Activated CD4-positive, alpha-beta T cell treated with anti-CD3 and anti-CD28 coated beads, Interleukin-2, amount 50 U/mL, for 1 hour (primary cell): Measurements from ENCODE around the gene FAM174C.

ENCODE experiments used
- DNase-seq: peaks from one replicate; pipeline ENCODE4 v3.0.0-alpha.2; 2020

FAM174C gene

DNA sequence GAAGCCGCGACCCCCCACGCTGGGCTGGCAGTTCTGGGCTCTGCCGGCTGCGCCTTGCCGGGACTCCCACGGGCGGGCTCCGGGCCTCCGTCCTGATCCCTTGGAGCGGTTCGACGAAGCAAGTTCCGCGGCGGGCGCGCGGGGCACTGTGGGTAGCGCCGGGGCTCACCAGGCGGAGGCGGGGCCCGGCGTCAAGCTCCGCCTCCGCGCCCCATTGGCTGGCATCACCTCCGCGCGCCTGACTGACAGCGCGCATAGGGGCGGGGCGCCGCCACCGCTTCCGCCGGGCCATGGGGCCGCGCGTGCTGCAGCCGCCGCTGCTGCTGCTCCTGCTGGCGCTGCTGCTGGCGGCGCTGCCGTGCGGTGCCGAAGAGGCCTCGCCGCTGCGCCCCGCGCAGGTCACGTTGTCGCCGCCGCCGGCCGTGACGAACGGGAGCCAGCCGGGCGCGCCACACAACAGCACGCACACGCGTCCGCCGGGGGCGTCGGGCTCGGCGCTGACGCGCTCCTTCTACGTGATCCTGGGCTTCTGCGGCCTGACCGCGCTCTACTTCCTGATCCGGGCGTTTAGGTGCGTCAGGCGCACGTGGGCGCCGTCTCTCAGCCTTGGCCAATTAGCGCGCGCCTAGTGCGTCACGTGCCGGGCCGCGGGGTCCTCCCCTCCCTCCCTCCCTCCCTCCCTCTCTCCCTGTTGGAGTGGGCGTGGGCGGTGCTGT lies at the start of gene FAM174C:
TSS of gene FAM174C (plus strand) at position 271 of the 716 bp plus-strand sequence. CDS start at position 291, 20 bp downstream.
- DNase-seq: peak; percentile 92

DNA sequence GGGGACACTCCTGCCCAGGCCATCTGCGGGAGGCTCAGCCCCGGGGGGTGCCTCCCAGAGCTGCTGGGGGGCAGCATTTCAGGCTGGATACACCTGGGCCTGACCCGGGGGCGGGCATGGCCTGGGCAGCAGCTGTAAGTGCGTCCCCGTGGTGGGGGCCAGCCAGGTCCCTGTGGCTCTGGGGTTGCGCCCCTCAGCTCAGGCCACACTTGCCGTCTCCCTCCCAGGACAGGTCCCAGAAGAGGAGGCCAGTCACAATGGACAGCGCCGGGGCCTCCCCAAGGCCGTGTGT lies 49.2 kb upstream of the FAM174C start:
- DNase-seq: no peak

DNA sequence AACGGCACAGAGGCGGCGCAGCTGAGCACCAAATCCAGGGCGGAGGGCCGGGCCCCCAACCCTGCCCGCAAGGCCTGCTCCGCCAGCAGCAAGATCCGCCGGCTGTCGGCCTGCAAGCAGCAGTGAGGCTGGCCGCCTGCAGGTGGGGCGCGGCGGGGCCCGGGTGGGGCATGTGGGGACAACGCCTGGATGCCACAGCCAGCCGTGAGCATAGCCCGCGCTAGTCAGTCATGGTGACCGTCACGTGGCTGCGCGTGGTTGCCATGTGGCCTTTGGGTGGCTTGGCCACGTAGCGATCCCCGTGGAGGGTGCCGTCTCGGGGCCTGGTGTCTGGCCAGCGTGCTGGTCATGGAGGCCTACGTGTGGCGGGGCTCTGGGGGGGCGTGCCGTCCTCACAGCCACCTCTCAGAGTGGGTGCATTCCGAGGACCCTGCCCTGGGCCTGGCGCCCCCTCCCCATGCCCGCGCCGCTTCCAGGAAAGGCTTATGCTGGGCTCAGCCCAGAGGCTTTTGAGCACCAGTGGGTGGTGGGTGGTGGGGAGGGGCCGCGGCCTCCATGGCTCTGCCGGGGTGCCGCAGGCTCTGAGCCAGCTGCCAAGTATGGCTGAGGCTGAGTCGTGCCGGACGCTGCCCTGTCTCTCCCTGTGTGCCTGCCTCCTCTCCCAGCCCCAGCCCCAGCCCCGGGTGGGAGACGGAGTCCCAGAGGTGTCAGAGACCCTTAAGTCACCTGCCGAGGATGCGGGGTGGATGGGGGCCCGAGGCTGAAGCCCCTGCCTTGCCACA lies 48.6 kb upstream of the FAM174C start:
- DNase-seq: no peak

DNA sequence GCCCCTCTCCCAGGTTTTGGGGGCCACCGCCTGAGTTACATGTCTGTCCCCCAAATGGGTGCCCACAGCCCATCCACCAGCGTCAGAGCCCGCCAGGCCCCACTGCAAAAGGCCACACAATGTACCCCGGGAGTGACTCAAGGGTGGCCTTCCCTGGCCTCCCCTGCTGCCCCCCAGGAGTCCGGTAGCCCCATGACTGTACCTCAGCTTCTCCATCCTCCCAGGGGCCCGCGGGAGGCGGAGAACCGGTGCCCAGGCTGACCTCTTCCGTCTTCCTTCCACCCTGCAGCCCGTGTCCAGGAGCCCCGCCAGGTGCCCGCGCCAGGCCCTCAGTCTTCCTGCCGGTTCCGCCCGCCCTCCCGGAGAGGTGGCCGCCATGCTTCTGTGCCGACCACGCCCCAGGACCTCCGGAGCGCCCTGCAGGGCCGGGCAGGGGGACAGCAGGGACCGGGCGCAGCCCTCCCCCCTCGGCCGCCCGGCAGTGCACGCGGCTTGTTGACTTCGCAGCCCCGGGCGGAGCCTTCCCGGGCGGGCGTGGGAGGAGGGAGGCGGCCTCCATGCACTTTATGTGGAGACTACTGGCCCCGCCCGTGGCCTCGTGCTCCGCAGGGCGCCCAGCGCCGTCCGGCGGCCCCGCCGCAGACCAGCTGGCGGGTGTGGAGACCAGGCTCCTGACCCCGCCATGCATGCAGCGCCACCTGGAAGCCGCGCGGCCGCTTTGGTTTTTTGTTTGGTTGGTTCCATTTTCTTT lies 47.9 kb upstream of the FAM174C start:
- DNase-seq: no peak

DNA sequence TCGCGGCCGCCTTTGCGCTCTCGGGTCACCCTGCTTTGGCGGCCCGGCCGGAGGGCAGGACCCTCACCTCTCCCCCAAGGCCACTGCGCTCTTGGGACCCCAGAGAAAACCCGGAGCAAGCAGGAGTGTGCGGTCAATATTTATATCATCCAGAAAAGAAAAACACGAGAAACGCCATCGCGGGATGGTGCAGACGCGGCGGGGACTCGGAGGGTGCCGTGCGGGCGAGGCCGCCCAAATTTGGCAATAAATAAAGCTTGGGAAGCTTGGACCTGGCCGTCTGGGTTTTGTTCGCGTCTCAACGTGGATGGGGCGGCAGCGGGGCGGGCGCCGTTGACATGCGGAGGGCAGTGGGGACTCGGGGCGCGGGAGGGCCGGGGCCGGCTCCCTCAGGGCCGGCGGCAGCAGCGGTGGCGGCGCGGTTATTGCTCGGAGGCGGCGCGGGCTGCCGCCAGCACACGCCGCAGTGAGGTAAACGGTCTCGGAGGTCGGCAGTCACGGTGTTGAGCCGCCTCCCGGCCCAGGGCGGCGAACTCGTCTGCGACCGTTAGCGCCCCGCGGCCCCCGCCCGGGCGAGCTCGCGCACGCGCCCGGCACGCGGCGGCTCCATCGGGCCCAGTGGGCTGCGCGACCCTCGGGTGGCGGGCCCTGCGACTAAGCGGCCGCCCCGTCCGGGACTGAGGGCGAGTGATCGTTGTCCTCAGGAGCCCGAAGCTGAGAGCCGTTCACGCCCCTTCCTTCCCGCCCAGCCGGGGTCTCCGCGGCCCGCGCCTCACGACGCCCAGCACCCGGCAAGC lies 47.0 kb upstream of the FAM174C start:
- no peak for DNase-seq

DNA sequence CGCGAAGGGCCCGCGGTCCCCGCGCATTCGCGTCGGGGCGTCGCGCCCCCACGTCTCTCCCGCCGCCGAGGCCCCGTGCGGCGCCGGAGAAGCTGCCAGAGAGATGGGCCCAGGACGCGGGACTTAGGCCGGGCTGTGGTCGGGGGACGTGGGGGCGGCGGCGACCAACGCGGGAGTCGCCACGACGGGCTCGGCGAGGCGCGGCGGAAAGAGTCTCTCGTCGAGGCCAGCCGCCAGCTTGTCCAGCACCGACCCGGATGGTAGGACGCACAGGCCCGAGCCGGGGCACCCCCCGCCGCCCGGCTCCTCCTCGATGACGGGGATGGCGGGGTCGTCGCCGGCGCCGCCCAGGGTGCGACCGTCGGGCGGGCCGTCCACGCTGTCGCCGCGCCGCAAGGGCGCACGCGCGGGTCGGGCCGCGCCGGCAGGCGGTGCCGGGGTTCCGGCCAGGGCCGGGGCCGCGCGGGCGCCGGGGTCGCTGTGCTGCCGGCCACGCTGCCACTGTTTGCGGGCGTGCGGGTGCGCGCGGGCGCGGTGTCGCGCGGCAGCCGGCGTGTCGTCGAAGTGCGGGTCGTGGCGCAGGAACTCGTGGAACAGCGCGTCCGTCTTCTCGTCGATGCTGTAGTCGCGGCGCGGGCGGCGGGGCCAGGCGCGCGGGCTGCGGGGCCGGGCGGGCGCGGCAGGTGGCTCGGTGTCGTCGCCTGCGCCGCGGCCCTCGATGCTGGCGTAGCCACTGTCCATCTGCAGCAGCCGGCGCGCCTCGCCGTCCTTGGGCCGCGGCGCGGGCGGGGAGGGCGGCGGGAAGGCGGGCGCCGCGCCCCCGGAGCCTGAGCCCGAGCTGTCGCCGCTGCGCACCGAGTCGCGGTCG lies 46.0 kb upstream of the FAM174C start:
- no peak for DNase-seq

DNA sequence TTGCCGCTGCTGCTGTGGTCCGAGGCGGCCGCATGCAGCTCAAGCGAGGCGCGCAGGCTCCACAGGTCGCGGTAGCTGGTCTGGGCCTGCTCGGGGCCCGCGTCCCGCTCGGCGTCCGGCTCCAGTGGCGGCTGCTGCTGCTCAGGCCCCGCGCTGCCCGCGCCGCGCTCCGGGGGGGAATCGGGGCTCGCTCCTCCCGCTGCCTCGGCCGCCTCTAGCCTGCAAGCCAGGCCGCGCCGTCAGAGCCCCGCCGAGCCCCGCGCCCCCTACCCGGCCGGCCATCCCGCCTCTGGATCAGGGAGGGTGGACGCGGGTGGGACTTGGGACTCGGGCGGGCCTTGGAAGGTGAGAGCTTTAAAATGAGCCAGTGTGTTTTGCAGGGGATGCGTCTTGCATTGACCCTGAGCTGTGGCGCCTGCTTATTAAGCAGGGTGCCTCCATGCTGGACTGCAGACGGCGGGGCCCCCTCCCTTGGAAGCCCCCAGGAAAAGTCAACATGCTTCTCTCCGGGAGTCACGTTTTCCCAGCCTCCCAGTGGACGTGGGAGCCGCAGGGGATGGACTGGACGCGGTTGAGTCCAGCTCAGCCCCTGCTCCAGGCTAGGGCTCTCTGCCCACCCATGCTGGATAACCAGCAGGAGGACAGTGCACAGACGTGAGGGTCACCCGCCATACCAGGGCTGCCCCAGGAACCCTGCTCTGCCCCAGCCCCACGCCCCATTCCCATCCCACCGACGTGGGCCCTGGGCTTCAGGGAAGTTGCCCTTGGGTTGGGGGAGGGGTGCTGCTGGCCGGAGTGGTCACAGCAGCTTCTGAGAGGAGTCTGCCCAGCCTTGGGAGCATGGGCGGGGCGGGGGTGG lies 45.2 kb upstream of the FAM174C start:
- no peak for DNase-seq

DNA sequence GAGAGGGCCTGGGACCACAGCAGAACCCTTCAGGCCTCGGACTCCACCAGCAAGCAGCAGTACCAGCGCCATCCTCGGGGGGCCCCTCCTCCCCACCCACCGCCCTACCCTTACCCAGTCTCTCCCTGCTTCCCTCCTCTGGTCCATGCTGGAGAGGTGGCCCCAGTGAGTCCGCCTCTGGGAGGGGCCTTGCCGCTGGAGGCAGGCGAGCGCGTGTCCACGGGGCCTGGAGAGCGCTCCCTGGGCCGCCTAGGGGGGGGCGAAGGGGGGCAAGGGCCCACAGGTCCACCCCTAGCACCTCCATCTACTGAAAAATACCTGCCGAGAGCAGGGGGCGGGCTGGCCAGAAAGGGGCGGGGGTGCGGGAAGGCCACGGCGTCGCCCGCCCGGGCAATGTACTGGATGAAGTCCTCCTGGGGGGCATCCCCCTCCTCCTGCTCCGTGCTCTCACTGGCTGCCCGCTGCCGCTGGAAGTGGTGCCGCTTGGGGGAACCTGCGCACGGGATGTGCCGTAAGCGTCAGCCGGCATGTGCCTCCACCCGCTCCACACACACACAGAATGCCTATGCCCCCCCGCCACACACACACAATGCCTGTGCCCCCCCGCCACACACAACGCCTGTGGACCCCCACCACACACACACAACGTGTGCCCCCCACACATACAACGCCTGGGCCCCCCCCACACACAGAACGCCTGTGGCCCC lies 44.4 kb upstream of the FAM174C start:
- no peak for DNase-seq

DNA sequence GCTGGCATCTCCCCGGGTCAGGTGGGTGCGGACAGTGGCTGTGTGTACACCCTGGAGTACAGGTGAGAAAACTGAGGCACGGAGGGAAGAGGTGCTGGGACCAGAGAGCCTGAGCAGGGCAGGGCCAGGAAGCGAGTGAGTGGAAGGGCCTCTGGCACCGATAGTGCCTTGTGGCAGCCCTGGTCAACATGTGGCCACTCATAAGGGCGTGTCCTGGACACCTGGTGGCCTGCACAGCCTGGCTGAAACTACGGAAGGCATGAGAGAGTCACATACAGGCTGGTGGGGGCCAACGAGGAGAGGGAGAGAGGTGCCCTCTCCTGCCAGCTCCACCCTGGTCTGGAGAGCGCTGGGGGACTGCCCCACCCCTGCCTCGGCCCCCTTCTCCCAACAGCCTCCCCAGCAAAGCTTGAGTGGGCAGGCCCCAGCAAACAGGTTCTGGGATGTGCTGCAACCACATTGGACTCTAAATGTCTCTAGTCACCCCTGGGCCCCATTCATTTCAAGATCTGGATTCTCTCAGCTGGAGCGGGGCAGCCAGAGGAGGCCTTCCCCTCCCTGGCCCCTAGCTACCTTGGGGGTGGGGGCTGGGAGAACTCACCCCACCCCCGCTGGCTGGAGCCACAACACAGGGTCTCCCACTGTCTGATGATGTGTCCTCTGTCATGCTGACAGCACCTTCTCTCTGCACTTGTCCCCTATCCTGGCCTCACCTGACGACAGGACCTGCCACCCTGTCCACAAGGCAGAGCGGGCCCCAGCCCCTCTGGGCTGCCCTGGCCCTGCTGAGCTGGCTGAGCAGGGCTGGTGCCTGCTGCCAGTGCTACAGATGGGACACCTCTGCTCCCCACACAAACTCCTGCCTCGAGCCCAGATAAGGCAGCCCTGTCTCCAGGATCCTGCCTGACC lies 43.3 kb upstream of the FAM174C start:
- no peak for DNase-seq

DNA sequence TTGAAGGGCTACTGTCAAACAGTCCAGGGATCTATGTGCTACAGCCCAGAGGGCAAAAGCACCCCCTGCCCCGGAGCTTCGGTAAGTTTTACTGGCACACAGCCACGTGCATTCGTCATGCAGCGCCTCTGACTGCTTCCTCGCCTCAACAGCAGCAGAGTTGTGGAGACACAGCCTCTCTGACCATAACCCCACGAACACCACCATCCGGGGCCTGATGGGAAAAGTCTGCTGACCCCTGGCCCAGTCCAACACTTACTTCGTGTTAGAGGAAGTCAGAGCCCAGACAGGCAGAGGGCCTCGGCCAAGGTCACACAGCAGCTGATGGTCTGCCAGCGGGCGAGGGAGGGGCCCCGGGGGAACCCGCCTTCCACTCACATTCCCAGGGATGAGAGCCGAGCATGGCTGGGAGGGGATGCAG lies 42.7 kb upstream of the FAM174C start:
- DNase-seq: no peak

DNA sequence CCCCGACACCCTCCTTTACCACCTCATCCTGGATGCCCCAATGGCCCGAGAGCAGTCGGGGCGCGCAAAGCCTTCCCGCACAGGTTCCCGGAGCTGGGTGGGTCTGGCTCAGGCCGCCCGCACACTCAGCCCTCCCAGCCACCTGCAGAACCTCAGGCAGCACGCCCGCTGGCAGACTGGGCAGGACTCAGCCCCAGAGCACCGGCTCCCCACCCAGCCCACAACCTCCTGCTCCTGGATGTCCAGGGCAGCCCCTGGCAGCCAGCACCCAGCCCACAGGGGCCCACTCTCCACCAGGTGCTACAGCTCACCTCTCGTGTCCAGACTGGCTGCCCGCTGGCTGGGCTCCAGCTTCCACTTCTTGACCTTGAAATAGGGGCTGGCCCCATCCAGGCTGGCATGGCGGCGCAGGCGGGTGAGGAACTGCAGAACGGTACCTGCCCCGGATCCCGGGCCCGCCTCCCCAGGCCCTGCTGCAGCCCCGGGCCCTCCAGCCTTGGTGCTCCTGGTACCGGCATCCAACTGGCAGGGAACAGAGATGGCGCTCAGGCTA lies 42.1 kb upstream of the FAM174C start:
- no peak for DNase-seq

DNA sequence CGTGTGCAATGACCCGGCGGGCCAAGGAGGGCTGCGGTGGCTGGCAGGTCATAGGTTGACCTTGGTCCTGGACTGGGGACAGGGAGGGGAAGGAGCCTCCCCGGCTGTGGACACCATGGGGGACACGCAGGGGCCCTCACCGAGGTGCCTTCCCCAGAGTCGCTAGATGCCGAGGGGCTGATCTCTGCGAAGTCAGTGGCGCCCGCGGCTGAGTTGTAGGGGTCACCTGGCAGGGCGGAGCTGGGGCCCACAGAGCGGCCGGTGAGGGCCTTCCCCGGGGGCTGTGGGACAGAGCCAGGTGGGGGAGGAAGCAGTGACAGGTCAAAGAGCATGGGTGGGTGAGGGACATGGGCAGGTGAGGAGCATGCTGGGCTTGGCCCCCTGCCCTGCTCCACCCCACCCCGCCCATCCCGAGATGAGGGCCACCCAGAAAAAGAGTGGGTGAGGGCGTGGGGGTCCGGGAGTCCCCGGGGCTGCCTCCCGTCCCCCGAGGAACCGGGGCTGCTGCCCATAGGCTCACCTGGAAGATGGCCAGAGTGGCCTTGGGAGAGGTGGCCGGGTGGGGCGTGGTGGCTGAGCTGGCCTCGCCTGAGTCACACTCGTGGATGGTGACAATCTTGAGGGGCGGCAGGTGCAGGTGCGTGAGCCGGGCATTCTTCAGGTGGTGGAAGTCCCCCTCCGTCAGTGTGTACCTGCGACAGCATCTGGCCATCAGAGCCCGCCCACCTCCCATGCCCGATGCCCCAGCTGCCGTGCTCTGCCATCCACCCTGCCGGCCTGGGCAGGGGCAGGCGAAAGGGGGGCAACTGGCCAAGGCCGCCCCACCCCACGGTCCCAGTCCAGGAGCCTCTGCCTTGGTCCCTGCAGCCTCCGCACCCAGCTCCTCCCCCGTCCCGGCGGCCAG lies 41.0 kb upstream of the FAM174C start:
- no peak for DNase-seq

DNA sequence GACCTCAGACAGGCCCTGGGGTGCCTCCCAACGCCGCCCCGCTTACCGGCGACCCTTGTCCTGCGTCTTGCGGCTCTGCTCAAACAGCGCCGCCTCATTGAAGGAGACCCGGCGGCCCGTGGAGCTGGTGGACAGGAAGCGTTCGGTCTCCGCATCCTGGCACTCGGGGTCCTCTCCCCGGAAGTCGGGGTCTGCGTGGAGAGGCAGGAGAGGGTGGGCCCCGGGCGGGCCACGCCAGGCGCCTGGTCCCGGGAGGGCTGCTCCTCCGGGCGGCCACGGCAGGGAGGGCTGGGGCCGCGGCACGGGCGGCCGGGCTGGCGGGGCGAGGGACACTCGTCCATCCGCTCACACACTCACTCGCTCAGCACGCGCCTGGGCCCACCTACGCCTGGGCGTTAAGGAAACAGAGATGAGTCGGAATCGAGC lies 40.4 kb upstream of the FAM174C start:
- DNase-seq: no peak

DNA sequence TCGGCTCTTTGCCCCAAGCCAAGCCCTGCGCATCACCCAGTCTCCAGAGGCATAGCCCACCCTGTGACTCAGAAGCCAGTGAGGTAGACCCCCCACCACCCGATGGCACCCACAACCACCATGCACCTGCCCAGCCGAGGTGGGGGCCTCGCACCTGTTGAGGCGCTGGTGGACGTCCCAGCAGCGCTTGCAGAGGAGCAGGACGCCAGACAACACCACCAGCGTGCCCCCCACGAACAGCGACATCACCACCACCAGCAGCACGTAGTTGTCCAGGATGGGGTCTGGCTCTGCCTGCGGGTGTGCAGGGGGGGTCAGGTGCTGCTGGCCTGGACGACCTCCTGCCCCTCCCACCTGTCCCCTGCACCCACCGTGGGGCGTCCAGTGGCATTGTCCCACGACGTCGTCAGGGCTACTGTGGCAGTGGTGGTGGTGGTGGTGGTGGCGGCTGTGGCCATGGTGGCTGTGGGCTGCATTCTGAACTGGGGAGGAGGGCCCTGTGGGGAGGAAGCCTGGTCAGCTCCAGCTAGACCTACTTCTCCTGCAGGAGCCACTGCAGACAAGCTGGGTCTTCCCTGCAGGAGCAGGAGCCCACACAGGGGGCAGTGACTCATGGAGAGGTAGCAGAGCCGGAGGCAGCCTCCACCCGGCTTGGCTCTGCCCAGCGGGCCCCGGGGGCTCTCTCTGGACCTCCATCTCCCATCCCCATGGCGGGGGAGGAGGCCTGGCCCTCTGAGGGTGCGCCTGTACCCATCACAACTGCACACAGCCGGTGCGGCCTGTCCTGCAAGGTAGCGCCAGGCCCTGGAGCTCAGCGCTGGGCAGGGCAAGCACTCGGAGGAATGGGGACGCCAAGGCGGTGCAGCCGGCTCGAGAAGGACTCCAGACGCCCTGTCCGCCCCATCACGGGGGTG lies 39.4 kb upstream of the FAM174C start:
- DNase-seq: no peak

DNA sequence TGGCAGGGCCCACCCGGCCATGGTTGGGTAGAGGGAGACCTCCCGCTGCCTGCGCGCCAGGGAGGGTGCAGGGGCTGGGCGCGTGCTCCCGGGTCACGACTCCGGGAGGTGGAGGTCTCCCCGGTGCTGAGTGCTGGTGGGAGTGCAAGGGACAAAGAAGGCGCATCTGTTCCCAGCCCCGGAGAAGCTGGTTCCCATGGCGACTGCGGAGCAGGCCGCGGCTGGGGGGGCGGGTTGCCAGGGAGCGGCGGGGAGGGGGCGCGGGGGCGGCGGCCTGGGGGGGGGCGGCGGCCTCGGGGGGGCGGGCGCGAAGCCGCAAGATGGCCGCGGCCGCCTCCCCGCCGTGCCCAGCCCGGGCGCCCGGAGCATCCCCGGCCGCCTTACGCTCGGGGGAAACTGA lies 38.8 kb upstream of the FAM174C start:
- no peak for DNase-seq

DNA sequence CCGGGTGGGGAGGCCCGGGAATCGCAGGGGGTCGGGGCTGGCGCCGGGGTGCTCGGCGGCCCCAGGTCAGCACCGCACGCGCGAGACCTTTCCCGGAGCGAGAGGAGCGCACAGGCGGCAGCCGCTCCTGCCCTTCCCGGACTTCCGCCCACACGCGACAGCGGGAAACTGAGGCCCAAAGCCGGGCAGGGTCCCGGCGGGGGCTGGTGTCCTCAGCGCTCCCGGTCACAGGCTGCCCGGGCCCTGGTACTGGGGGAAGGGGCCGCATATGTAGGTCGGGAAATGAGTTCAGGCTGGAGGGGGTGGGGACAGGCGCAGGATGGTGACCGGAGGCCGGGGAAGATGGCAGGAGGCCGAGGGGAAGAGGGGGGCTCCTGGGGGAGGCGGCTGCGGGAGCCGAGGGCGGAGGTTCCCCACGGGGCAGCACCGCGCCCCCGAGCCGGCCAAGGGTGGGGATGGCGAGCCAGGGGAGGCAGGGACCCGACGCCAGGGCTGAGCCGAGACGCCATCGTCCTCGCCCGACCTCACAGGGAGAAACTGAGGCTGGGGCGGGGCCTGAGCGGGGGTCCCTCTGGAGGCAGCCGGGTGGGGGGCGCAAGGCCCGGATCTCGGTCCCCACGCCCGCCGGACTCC lies 38.2 kb upstream of the FAM174C start:
- DNase-seq: no peak
